ENCODE results near the gene CMC2.

The CMC2 gene

GRCh38 chr16:80996688-80997138 is 10.0 kb downstream of the CMC2 start:
- H3K36me3 ChIP-seq (ENCODE audit: control insufficient read depth in 4 of 4, insufficient read depth in 4 of 4, low read length in 3 of 4), result peaks cover 0 to 4% (median 2%) of the 10 kb centered on the region in 4 experiments
- H3K27me3 ChIP-seq (replicated peaks in 2 of 5; ENCODE audit: control insufficient read depth in 4 of 5, insufficient read depth in 5 of 5, low read length in 4 of 5), result no peaks in the 10 kb centered on the region
- ChIA-PET CTCF (interaction anchor here (1.2 to 1.5 kb wide), 2 partner anchors 10 to 37 kb away, joined by 3 read pairs; no protein-coding TSS in a partner anchor), POLR2A (interaction anchor here (1.5 kb wide), 1 partner anchor 10 kb away, joined by 4 read pairs; the partner anchor contains the start of genes CENPN and CMC2)
- DNase-seq, result peak in 2 of 3 donors; percentile 40 to 41
- peaks cover 0 to 12% (median 6%) of the 10 kb centered on the region in 4 experiments for H3K4me1 ChIP-seq (ENCODE audit: control extremely low read depth in 1 of 4, control insufficient read depth in 4 of 4, insufficient read depth in 4 of 4, low read length in 3 of 4)
- H3K27ac ChIP-seq (ENCODE audit: insufficient read depth in 1 of 2, low read depth in 1 of 2, low read length in 2 of 2, poor library complexity in 1 of 2, severe bottlenecking in 2 of 2), result peak overlapping the region; percentile 34 to 80
- no CpG with 5 or more reads among the region's 4 CpGs for WGBS (ENCODE audit: insufficient coverage)
- peak overlapping the region in 6 of 7 experiments; percentile 29 to 87 (median 67) for H3K4me3 ChIP-seq (ENCODE audit: control insufficient read depth in 1 of 7, extremely low read depth in 1 of 7, insufficient read depth in 4 of 7, low read depth in 2 of 7, low read length in 6 of 7)
- H3K9me3 ChIP-seq (ENCODE audit: control extremely low read depth in 1 of 5, control insufficient read depth in 4 of 5, insufficient read depth in 2 of 5, low read depth in 1 of 5, low read length in 4 of 5), result no peaks in the 10 kb centered on the region

DNA sequence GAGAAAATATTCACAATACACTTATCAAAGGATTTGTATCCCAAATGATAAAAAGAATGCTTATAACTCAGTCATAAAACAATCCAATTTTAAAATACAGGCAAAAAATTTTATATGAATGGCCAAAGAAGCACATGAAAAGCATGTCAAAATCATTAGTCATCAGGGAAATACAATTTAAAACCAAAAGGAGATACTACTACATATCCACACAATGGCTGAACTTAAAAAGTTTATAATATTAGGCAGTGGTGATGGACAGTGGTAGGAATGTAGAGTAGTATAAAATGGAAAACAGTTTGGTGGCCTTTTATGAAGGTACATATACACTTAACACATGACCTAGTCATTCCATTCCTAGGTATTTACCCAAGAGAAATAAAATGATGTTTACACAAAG is 12.2 kb downstream of the CMC2 start:
- Histone ChIP-seq H3K27ac (ENCODE audit: insufficient read depth in 1 of 2, low read depth in 1 of 2, low read length in 2 of 2, poor library complexity in 1 of 2, severe bottlenecking in 2 of 2) (no peak overlapping the region), H3K27me3 (replicated peaks in 2 of 5; ENCODE audit: control insufficient read depth in 4 of 5, insufficient read depth in 5 of 5, low read length in 4 of 5) (no peaks in the 10 kb centered on the region), H3K36me3 (ENCODE audit: control insufficient read depth in 4 of 4, insufficient read depth in 4 of 4, low read length in 3 of 4) (peaks cover 0 to 12% (median 6%) of the 10 kb centered on the region in 4 experiments), H3K4me3 (ENCODE audit: control insufficient read depth in 1 of 7, extremely low read depth in 1 of 7, insufficient read depth in 4 of 7, low read depth in 2 of 7, low read length in 6 of 7) (no peak overlapping the region), H3K4me1 (ENCODE audit: control extremely low read depth in 1 of 4, control insufficient read depth in 4 of 4, insufficient read depth in 4 of 4, low read length in 3 of 4) (peaks cover 0 to 12% (median 6%) of the 10 kb centered on the region in 4 experiments), H3K9me3 (ENCODE audit: control extremely low read depth in 1 of 5, control insufficient read depth in 4 of 5, insufficient read depth in 2 of 5, low read depth in 1 of 5, low read length in 4 of 5) (no peaks in the 10 kb centered on the region)
- POLR2A ChIA-PET, result no interaction called here
- CTCF ChIA-PET, result interaction anchor here (2.0 to 2.3 kb wide), 2 partner anchors 8 to 10 kb away, joined by 6 to 8 read pairs; no protein-coding TSS in a partner anchor
- DNase-seq, result no peak

GRCh38 chr16:80993834-80994233 is 12.9 kb downstream of the CMC2 start:
- Histone ChIP-seq H3K27me3 (replicated peaks in 2 of 5; ENCODE audit: control insufficient read depth in 4 of 5, insufficient read depth in 5 of 5, low read length in 4 of 5) (no peaks in the 10 kb centered on the region), H3K36me3 (ENCODE audit: control insufficient read depth in 4 of 4, insufficient read depth in 4 of 4, low read length in 3 of 4) (peaks cover 0 to 12% (median 6%) of the 10 kb centered on the region in 4 experiments), H3K9me3 (ENCODE audit: control extremely low read depth in 1 of 5, control insufficient read depth in 4 of 5, insufficient read depth in 2 of 5, low read depth in 1 of 5, low read length in 4 of 5) (no peaks in the 10 kb centered on the region), H3K4me1 (ENCODE audit: control extremely low read depth in 1 of 4, control insufficient read depth in 4 of 4, insufficient read depth in 4 of 4, low read length in 3 of 4) (peaks cover 0 to 12% (median 6%) of the 10 kb centered on the region in 4 experiments), H3K27ac (ENCODE audit: insufficient read depth in 1 of 2, low read depth in 1 of 2, low read length in 2 of 2, poor library complexity in 1 of 2, severe bottlenecking in 2 of 2) (no peak overlapping the region), H3K4me3 (ENCODE audit: control insufficient read depth in 1 of 7, extremely low read depth in 1 of 7, insufficient read depth in 4 of 7, low read depth in 2 of 7, low read length in 6 of 7) (no peak overlapping the region)
- CTCF ChIA-PET, result interaction anchor here (0.8 to 2.3 kb wide), 7 partner anchors 9 to 28 kb away, joined by 3 to 8 read pairs (median 4); no protein-coding TSS in a partner anchor
- no peak for DNase-seq
- POLR2A ChIA-PET, result interaction anchor here (0.6 to 1.1 kb wide), 2 partner anchors 10 to 319 kb away, joined by 3 to 4 read pairs; no protein-coding TSS in a partner anchor

- no peak overlapping the region for H3K4me3 ChIP-seq (ENCODE audit: control insufficient read depth in 1 of 7, extremely low read depth in 1 of 7, insufficient read depth in 4 of 7, low read depth in 2 of 7, low read length in 6 of 7)
- WGBS (ENCODE audit: insufficient coverage), result 67% methylated on average over 6 of the region's 6 CpGs
- no peak for DNase-seq
- peaks cover 0 to 12% (median 6%) of the 10 kb centered on the region in 4 experiments for H3K4me1 ChIP-seq (ENCODE audit: control extremely low read depth in 1 of 4, control insufficient read depth in 4 of 4, insufficient read depth in 4 of 4, low read length in 3 of 4)
- peak overlapping the region in 1 of 2 experiments; percentile 30 for H3K27ac ChIP-seq (ENCODE audit: insufficient read depth in 1 of 2, low read depth in 1 of 2, low read length in 2 of 2, poor library complexity in 1 of 2, severe bottlenecking in 2 of 2)
- H3K27me3 ChIP-seq (replicated peaks in 2 of 5; ENCODE audit: control insufficient read depth in 4 of 5, insufficient read depth in 5 of 5, low read length in 4 of 5), result no peaks in the 10 kb centered on the region
- CTCF ChIA-PET, result interaction anchor here (0.8 to 2.3 kb wide), 8 partner anchors 9 to 27 kb away, joined by 3 to 8 read pairs (median 4); no protein-coding TSS in a partner anchor
- POLR2A ChIA-PET, result interaction anchor here (0.6 to 1.1 kb wide), 2 partner anchors 11 to 320 kb away, joined by 3 to 4 read pairs; no protein-coding TSS in a partner anchor
- H3K9me3 ChIP-seq (ENCODE audit: control extremely low read depth in 1 of 5, control insufficient read depth in 4 of 5, insufficient read depth in 2 of 5, low read depth in 1 of 5, low read length in 4 of 5), result no peaks in the 10 kb centered on the region
- peaks cover 0 to 12% (median 6%) of the 10 kb centered on the region in 4 experiments for H3K36me3 ChIP-seq (ENCODE audit: control insufficient read depth in 4 of 4, insufficient read depth in 4 of 4, low read length in 3 of 4)
Measured at GRCh38 chr16:80993307-80993706, 13.4 kb downstream of the CMC2 start.

DNA sequence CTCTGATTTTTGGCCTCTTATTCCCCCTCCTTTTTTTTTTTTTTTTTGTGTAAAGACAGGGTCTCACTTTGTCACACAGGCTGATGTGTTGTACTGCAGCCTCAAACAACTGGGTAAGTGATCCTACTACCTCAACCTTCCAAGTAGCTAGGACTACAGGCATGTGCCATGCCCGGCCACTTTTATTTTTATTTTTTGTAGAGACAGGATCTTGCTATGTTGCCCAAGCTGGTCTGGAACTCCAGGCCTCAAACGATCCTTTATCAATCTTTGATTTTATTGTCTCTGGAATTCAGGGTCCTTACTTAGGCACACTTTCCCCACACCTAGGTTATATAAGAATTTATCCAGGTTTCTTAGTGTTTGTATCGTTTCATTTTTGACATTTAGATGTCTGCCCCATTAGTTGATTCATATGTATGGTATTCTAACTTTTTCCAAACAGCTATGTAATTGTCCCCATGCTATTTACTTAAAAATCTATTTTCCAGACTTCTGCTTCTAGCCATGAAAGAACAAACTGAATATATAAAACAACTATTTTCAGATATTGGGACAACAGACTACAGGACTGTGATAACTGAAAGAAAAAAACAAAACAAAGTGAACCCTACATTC is 13.9 kb downstream of the CMC2 start:
- H3K4me3 ChIP-seq (ENCODE audit: control insufficient read depth in 1 of 7, extremely low read depth in 1 of 7, insufficient read depth in 4 of 7, low read depth in 2 of 7, low read length in 6 of 7), result no peak overlapping the region
- peaks cover 0 to 13% (median 8%) of the 10 kb centered on the region in 4 experiments for H3K36me3 ChIP-seq (ENCODE audit: control insufficient read depth in 4 of 4, insufficient read depth in 4 of 4, low read length in 3 of 4)
- 50% methylated on average over 2 of the region's 3 CpGs for WGBS (ENCODE audit: insufficient coverage)
- CTCF ChIA-PET, result interaction anchor here (0.8 to 2.3 kb wide), 7 partner anchors 10 to 27 kb away, joined by 3 to 8 read pairs (median 4); no protein-coding TSS in a partner anchor
- H3K9me3 ChIP-seq (ENCODE audit: control extremely low read depth in 1 of 5, control insufficient read depth in 4 of 5, insufficient read depth in 2 of 5, low read depth in 1 of 5, low read length in 4 of 5), result no peaks in the 10 kb centered on the region
- DNase-seq, result no peak
- POLR2A ChIA-PET, result interaction anchor here (1.1 kb wide), 1 partner anchor 11 kb away, joined by 3 read pairs; no protein-coding TSS in a partner anchor
- no peaks in the 10 kb centered on the region for H3K27me3 ChIP-seq (replicated peaks in 2 of 5; ENCODE audit: control insufficient read depth in 4 of 5, insufficient read depth in 5 of 5, low read length in 4 of 5)
- peak overlapping the region in 1 of 2 experiments; percentile 30 for H3K27ac ChIP-seq (ENCODE audit: insufficient read depth in 1 of 2, low read depth in 1 of 2, low read length in 2 of 2, poor library complexity in 1 of 2, severe bottlenecking in 2 of 2)
- H3K4me1 ChIP-seq (ENCODE audit: control extremely low read depth in 1 of 4, control insufficient read depth in 4 of 4, insufficient read depth in 4 of 4, low read length in 3 of 4), result peaks cover 0 to 12% (median 6%) of the 10 kb centered on the region in 4 experiments

GRCh38 chr16:80991792-80992430 is 14.8 kb downstream of the CMC2 start:
- H3K36me3 ChIP-seq (ENCODE audit: control insufficient read depth in 4 of 4, insufficient read depth in 4 of 4, low read length in 3 of 4), result peaks cover 0 to 17% (median 8%) of the 10 kb centered on the region in 4 experiments
- H3K27me3 ChIP-seq (replicated peaks in 2 of 5; ENCODE audit: control insufficient read depth in 4 of 5, insufficient read depth in 5 of 5, low read length in 4 of 5), result no peaks in the 10 kb centered on the region
- ChIA-PET CTCF (interaction anchor here (0.9 to 2.1 kb wide), 2 partner anchors 12 to 18 kb away, joined by 4 to 5 read pairs; no protein-coding TSS in a partner anchor), POLR2A (no interaction called here)
- DNase-seq, result no peak
- H3K9me3 ChIP-seq (ENCODE audit: control extremely low read depth in 1 of 5, control insufficient read depth in 4 of 5, insufficient read depth in 2 of 5, low read depth in 1 of 5, low read length in 4 of 5), result no peaks in the 10 kb centered on the region
- no CpG with 5 or more reads among the region's 6 CpGs for WGBS (ENCODE audit: insufficient coverage)
- peaks cover 0 to 8% (median 3%) of the 10 kb centered on the region in 4 experiments for H3K4me1 ChIP-seq (ENCODE audit: control extremely low read depth in 1 of 4, control insufficient read depth in 4 of 4, insufficient read depth in 4 of 4, low read length in 3 of 4)
- H3K4me3 ChIP-seq (ENCODE audit: control insufficient read depth in 1 of 7, extremely low read depth in 1 of 7, insufficient read depth in 4 of 7, low read depth in 2 of 7, low read length in 6 of 7), result no peak overlapping the region
- H3K27ac ChIP-seq (ENCODE audit: insufficient read depth in 1 of 2, low read depth in 1 of 2, low read length in 2 of 2, poor library complexity in 1 of 2, severe bottlenecking in 2 of 2), result no peak overlapping the region

All from common myeloid progenitor, CD34-positive (primary cell).